Mammary epithelial cell (primary cell): Measurements from ENCODE around the gene CYP2W1.

ENCODE experiments used
- EZH2 ChIP-seq: IDR thresholded peaks from 2 replicates; pipeline ENCODE4 v1.6.1; 2012; ENCODE audit warnings: low read length, inconsistent platforms, borderline replicate concordance
- TF ChIP-seq, protein P1 (sequence below), 2 donors: IDR thresholded peaks in 1 of 2; conservative IDR thresholded peaks in 1 of 2; 2 replicates each; pipeline ENCODE4 v1.5.1; 2011 to 2012; ENCODE audit warnings: inconsistent platforms in 2 of 2, low read length in 2 of 2, mild to moderate bottlenecking in 2 of 2, control low read depth in 1 of 2, low read depth in 1 of 2; ENCODE audit not compliant: insufficient read depth in 1 of 2; ENCODE audit errors: extremely low read depth in 1 of 2

GRCh38 chr7:1019255-1019785, 36.3 kb downstream of the CYP2W1 start:
- TF ChIP-seq, protein P1, sequence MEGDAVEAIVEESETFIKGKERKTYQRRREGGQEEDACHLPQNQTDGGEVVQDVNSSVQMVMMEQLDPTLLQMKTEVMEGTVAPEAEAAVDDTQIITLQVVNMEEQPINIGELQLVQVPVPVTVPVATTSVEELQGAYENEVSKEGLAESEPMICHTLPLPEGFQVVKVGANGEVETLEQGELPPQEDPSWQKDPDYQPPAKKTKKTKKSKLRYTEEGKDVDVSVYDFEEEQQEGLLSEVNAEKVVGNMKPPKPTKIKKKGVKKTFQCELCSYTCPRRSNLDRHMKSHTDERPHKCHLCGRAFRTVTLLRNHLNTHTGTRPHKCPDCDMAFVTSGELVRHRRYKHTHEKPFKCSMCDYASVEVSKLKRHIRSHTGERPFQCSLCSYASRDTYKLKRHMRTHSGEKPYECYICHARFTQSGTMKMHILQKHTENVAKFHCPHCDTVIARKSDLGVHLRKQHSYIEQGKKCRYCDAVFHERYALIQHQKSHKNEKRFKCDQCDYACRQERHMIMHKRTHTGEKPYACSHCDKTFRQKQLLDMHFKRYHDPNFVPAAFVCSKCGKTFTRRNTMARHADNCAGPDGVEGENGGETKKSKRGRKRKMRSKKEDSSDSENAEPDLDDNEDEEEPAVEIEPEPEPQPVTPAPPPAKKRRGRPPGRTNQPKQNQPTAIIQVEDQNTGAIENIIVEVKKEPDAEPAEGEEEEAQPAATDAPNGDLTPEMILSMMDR (conservative IDR thresholded peaks at IDR 0.05 in 1 of 2, IDR thresholded peaks at IDR 0.05 in 1 of 2; ENCODE audit: extremely low read depth in 1 of 2, insufficient read depth in 1 of 2, low read depth in 1 of 2, low read length in 2 of 2): no peak
- TF ChIP-seq EZH2: no peak
